SK-N-SH (cell line): ENCODE measurements around the gene CPB1.

Experiments
- CTCF ChIP-seq: fragments of 200-600 bp; sonication (generic); IDR thresholded peaks from 2 replicates; pipeline ENCODE4 v1.6.1; 2017; ENCODE audit warnings: antibody characterized with exemption, mild to moderate bottlenecking, moderate library complexity
- EZH2phosphoT487 ChIP-seq: fragments of 200-600 bp; sonication (generic); IDR thresholded peaks from 2 replicates; pipeline ENCODE4 v1.6.1; 2017; ENCODE audit warnings: low read depth, mixed run types, mild to moderate bottlenecking, antibody characterized with exemption, moderate library complexity, borderline replicate concordance
- FOXJ3 ChIP-seq: sonication (generic); formaldehyde crosslinking; IDR thresholded peaks from 2 replicates; pipeline ENCODE4 v1.5.1; 2020; ENCODE audit warnings: mild to moderate bottlenecking, missing genetic modification reagents
- GATA2 ChIP-seq: sonication (generic); formaldehyde crosslinking; IDR thresholded peaks from 2 replicates; pipeline ENCODE4 v1.5.0; 2020; ENCODE audit warnings: mild to moderate bottlenecking, missing genetic modification reagents
- PBX3 ChIP-seq: IDR thresholded peaks from 2 replicates; pipeline ENCODE4; 2012
- POLR2AphosphoS5 ChIP-seq: IDR thresholded peaks from 2 replicates; pipeline ENCODE4 v1.6.1; 2012; ENCODE audit warnings: low read depth, low read length
- RCOR1 ChIP-seq: fragments of 150-350 bp; IDR thresholded peaks from 2 replicates; pipeline ENCODE4 v1.6.1; 2017; ENCODE audit warnings: antibody characterized with exemption, low read length
- SIN3A ChIP-seq: IDR thresholded peaks from 2 replicates; pipeline ENCODE4 v1.6.1; 2012; ENCODE audit warnings: low read depth, mild to moderate bottlenecking, low read length, moderate library complexity, borderline replicate concordance
- TAF1 ChIP-seq: IDR thresholded peaks from 2 replicates; pipeline ENCODE4 v1.6.1; 2012; ENCODE audit warnings: low read depth, mild to moderate bottlenecking, low read length, moderate library complexity, borderline replicate concordance
- TEAD4 ChIP-seq: IDR thresholded peaks from 2 replicates; pipeline ENCODE4 v1.4.0; 2012; ENCODE audit warnings: mild to moderate bottlenecking, borderline replicate concordance; ENCODE audit not compliant: insufficient read depth
- USF1 ChIP-seq: IDR thresholded peaks from 2 replicates; pipeline ENCODE4 v1.4.0; 2012; ENCODE audit warnings: low read depth, borderline replicate concordance
- ZBTB33 ChIP-seq: IDR thresholded peaks from 2 replicates; pipeline ENCODE4 v1.4.0; 2012; ENCODE audit warnings: low read depth, borderline replicate concordance

- TF ChIP-seq RCOR1 (no peak), CTCF (no peak), TEAD4 (no peak), SIN3A (no peak), FOXJ3 (CRISPR knock-in tag) (no peak), ZBTB33 (no peak), PBX3 (no peak), EZH2phosphoT487 (no peak), GATA2 (CRISPR knock-in tag) (no peak), POLR2AphosphoS5 (no peak), TAF1 (no peak), USF1 (no peak)
Observed at GRCh38 chr3:148884261-148884660, 56.6 kb downstream of the CPB1 start.
